ENCODE data around the gene TMEM121.

The TMEM121 gene

GRCh38 chr14:105487449-105487985 is 38.9 kb upstream of the TMEM121 start:
- DNase-seq (ENCODE audit: low read depth), result no peak

- no peak for DNase-seq (ENCODE audit: low read depth)
These were observed 38.2 kb upstream of the TMEM121 start for GRCh38 chr14:105487986-105488777.

- no peak for DNase-seq (ENCODE audit: low read depth)
These were observed 37.4 kb upstream of the TMEM121 start for GRCh38 chr14:105488781-105489541.

GRCh38 chr14:105489542-105490266 is 36.7 kb upstream of the TMEM121 start:
- DNase-seq (ENCODE audit: low read depth), result peak; percentile 43

GRCh38 chr14:105490267-105490571 is 36.2 kb upstream of the TMEM121 start:
- no peak for DNase-seq (ENCODE audit: low read depth)

- DNase-seq (ENCODE audit: low read depth), result peak; percentile 100
These were observed 35.6 kb upstream of the TMEM121 start, which contains the start of gene TEDC1 for GRCh38 chr14:105490572-105491365. Gene TEDC1 (plus strand): TSS chr14:105491246. CDS start chr14:105491376, 130 bp downstream.

- no peak for DNase-seq (ENCODE audit: low read depth)
These were observed 34.9 kb upstream of the TMEM121 start for GRCh38 chr14:105491366-105491973.

GRCh38 chr14:105492031-105492970 is 34.1 kb upstream of the TMEM121 start:
- DNase-seq (ENCODE audit: low read depth), result no peak

- no peak for DNase-seq (ENCODE audit: low read depth)
These were observed 33.2 kb upstream of the TMEM121 start for GRCh38 chr14:105492971-105493871.

GRCh38 chr14:105493921-105494605 is 32.3 kb upstream of the TMEM121 start:
- DNase-seq (ENCODE audit: low read depth), result no peak

GRCh38 chr14:105494606-105494929 is 31.8 kb upstream of the TMEM121 start:
- DNase-seq (ENCODE audit: low read depth), result no peak

GRCh38 chr14:105495101-105495989 is 31.0 kb upstream of the TMEM121 start:
- DNase-seq (ENCODE audit: low read depth), result no peak

GRCh38 chr14:105495990-105496830 is 30.2 kb upstream of the TMEM121 start:
- no peak for DNase-seq (ENCODE audit: low read depth)

- no peak for DNase-seq (ENCODE audit: low read depth)
These were observed 29.4 kb upstream of the TMEM121 start for GRCh38 chr14:105496831-105497591.

- no peak for DNase-seq (ENCODE audit: low read depth)
These were observed 28.5 kb upstream of the TMEM121 start for GRCh38 chr14:105497671-105498429.
